OCI-LY1 (cell line): ENCODE data around the gene SDCCAG8.

ENCODE experiments used
- H2AFZ ChIP-seq: fragments of 200-600 bp; sonication (generic), shearing (Covaris generic); 2 replicates; pipeline ENCODE4 v1.6.0; 2014; ENCODE audit warnings: antibody characterized with exemption, mild to moderate bottlenecking, low read length
- H3F3A ChIP-seq: fragments of 200-600 bp; sonication (generic), shearing (Covaris generic); 2 replicates; pipeline ENCODE4 v1.6.0; 2014; ENCODE audit warnings: mild to moderate bottlenecking, antibody characterized with exemption, low read length, moderate library complexity; ENCODE audit not compliant: insufficient read depth
- H3K27ac ChIP-seq: fragments of 200-600 bp; sonication (generic); 2 replicates; pipeline ENCODE4 v1.5.1; 2014; ENCODE audit warnings: low read length, mixed run types, mild to moderate bottlenecking, low read depth; ENCODE audit not compliant: poor library complexity, severe bottlenecking
- H3K27me3 ChIP-seq: fragments of 200-600 bp; sonication (generic); 2 replicates; pipeline ENCODE4 v1.6.0; 2014; ENCODE audit warnings: antibody characterized with exemption, mild to moderate bottlenecking, low read length, moderate library complexity; ENCODE audit not compliant: insufficient read depth
- H3K36me3 ChIP-seq: fragments of 200-600 bp; sonication (generic); 2 replicates; pipeline ENCODE4 v1.6.1; 2014; ENCODE audit warnings: mild to moderate bottlenecking, antibody characterized with exemption, low read length, moderate library complexity, mixed read lengths; ENCODE audit not compliant: insufficient read depth
- H3K4me1 ChIP-seq: fragments of 200-600 bp; sonication (generic); 2 replicates; pipeline ENCODE4 v1.5.1; 2014; ENCODE audit warnings: mild to moderate bottlenecking, low read length, moderate library complexity; ENCODE audit not compliant: insufficient read depth, severe bottlenecking
- H3K4me2 ChIP-seq: fragments of 200-600 bp; sonication (generic), shearing (Covaris generic); 2 replicates; pipeline ENCODE4 v1.6.1; 2014; ENCODE audit warnings: low read length
- H3K4me3 ChIP-seq: fragments of 200-600 bp; sonication (generic); 2 replicates; pipeline ENCODE4 v1.5.1; 2014; ENCODE audit warnings: low read length, low read depth, mild to moderate bottlenecking, mixed read lengths; ENCODE audit not compliant: poor library complexity, severe bottlenecking
- H3K79me2 ChIP-seq: fragments of 200-600 bp; shearing (Covaris generic); 2 replicates; pipeline ENCODE4 v1.6.1; 2016; ENCODE audit warnings: mixed run types, low read length, mixed read lengths; ENCODE audit not compliant: insufficient read depth
- H3K9ac ChIP-seq: fragments of 200-600 bp; sonication (generic), shearing (Covaris generic); 2 replicates; pipeline ENCODE4 v1.6.1; 2014; ENCODE audit warnings: mild to moderate bottlenecking, low read length, mixed read lengths
- H3K9me2 ChIP-seq: fragments of 200-600 bp; sonication (generic), shearing (Covaris generic); 2 replicates; pipeline ENCODE4 v1.6.1; 2014; ENCODE audit warnings: low read depth, mild to moderate bottlenecking, low read length, mixed read lengths
- H3K9me3 ChIP-seq: fragments of 200-600 bp; shearing (Covaris generic); 2 replicates; pipeline ENCODE4 v1.6.1; 2014; ENCODE audit warnings: low read length, mixed read lengths
- H4K20me1 ChIP-seq: fragments of 200-600 bp; sonication (generic), shearing (Covaris generic); 2 replicates; pipeline ENCODE4 v1.6.0; 2016; ENCODE audit warnings: mild to moderate bottlenecking, low read length; ENCODE audit not compliant: insufficient read depth
- CTCF ChIP-seq: fragments of 200-600 bp; sonication (generic), shearing (Covaris generic); IDR thresholded peaks from 2 replicates; pipeline ENCODE4 v1.5.1; 2017; ENCODE audit warnings: mild to moderate bottlenecking, antibody characterized with exemption, low read length, moderate library complexity, mixed read lengths
- EZH2 ChIP-seq: fragments of 200-600 bp; sonication (generic), shearing (Covaris generic); IDR thresholded peaks from 2 replicates; pipeline ENCODE4 v1.8.0; 2017; ENCODE audit warnings: borderline replicate concordance, mixed run types, mild to moderate bottlenecking, antibody characterized with exemption, low read length, moderate library complexity, mixed read lengths

SDCCAG8 gene

GRCh38 chr1:243379208-243379607 lies 123.4 kb downstream of the SDCCAG8 start:
- no peaks in the 10 kb centered on the region for H3K9me2 ChIP-seq
- no peak overlapping the region for H3K9ac ChIP-seq
- peaks cover 3% of the 10 kb centered on the region; the same call in 1 of the 2 replicates for H3K9me3 ChIP-seq
- no peak overlapping the region for H2AFZ ChIP-seq
- no peaks in the 10 kb centered on the region for H3K27me3 ChIP-seq
- no peak overlapping the region for H3K4me3 ChIP-seq
- no peak overlapping the region for H3K4me2 ChIP-seq
- no peaks in the 10 kb centered on the region for H3F3A ChIP-seq
- no peak overlapping the region for H3K27ac ChIP-seq
- no peaks in the 10 kb centered on the region for H4K20me1 ChIP-seq
- no peaks in the 10 kb centered on the region for H3K36me3 ChIP-seq
- H3K79me2 ChIP-seq, result no peaks in the 10 kb centered on the region
- H3K4me1 ChIP-seq, result no peaks in the 10 kb centered on the region
- TF ChIP-seq EZH2, result no peak

- H3K4me2 ChIP-seq, result no peak overlapping the region
- H2AFZ ChIP-seq, result no peak overlapping the region
- no peaks in the 10 kb centered on the region for H3K9me3 ChIP-seq
- H3K9me2 ChIP-seq, result no peaks in the 10 kb centered on the region
- TF ChIP-seq CTCF (no peak), EZH2 (no peak)
- H3K36me3 ChIP-seq, result no peaks in the 10 kb centered on the region
- no peaks in the 10 kb centered on the region for H3K79me2 ChIP-seq
- H3K9ac ChIP-seq, result no peak overlapping the region
- H3K4me1 ChIP-seq, result no peaks in the 10 kb centered on the region
- H3K4me3 ChIP-seq, result no peak overlapping the region
- H3K27me3 ChIP-seq, result no peaks in the 10 kb centered on the region
- H4K20me1 ChIP-seq, result no peaks in the 10 kb centered on the region
- H3K27ac ChIP-seq, result no peak overlapping the region
- H3F3A ChIP-seq, result no peaks in the 10 kb centered on the region
Observed at GRCh38 chr1:243379706-243380105, 123.9 kb downstream of the SDCCAG8 start.

GRCh38 chr1:243388276-243388675 lies 132.4 kb downstream of the SDCCAG8 start:
- no peaks in the 10 kb centered on the region for H3K79me2 ChIP-seq

More at GRCh38 chr1:243388276-243388675, 132.4 kb downstream of the SDCCAG8 start:
- Histone ChIP-seq H3F3A (no peaks in the 10 kb centered on the region), H3K9me3 (no peaks in the 10 kb centered on the region), H3K9ac (no peak overlapping the region), H3K27ac (no peak overlapping the region), H3K27me3 (no peaks in the 10 kb centered on the region), H3K9me2 (no peaks in the 10 kb centered on the region), H2AFZ (no peak overlapping the region), H3K36me3 (no peaks in the 10 kb centered on the region), H3K4me1 (no peaks in the 10 kb centered on the region), H3K4me2 (no peak overlapping the region), H3K4me3 (no peak overlapping the region), H4K20me1 (no peaks in the 10 kb centered on the region)
- TF ChIP-seq CTCF (no peak), EZH2 (no peak)
